CD4-positive, alpha-beta T cell treated with Interleukin-6 for 4 hours (primary cell): ENCODE results near the gene CLIC3.

ENCODE experiments used
- DNase-seq: peaks from one replicate; pipeline ENCODE4 v3.0.0-alpha.2; 2020; ENCODE audit warnings: mixed read lengths

The CLIC3 gene

DNA sequence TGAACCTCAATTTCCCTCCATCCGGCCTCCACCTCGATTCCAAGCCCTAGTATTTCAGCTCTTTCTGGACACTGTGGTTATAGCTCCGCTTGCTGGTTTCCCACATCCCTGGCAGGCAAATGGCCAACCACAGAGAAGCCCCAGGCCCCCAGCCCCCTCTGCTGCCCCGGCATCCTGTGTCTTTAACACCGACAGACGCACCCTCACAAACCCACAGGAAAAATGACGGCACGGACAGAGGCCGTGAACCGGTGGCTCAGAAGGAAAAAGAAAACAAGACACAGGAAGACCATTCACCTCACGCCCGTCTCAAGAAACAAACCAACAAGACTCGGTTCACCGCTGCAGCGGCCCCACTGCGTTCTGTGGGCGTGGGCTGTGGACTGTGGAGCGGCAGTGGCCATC is 1.5 kb upstream of the CLIC3 start:
- peak; percentile 50 for DNase-seq

DNA sequence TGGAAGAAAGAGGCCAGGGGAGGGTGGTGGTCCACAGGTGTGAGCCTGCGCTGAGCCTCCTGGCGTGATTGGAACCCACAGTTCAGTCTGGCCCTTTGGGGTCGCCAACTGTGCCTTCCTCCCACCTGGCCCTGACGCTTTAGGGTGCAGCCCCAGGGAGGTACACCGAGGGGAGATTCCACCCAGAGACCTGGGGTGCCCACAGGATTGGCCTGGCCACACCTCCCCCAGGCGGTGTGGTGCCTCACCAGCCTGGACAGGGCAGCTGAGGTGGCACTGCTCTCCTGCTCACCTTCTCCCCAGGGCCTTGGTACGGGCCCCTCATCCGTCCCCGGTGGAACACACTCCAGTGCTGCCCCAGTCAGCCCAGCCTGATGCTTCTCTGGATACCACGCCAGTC is 1.0 kb upstream of the CLIC3 start:
- DNase-seq, result no peak

DNA sequence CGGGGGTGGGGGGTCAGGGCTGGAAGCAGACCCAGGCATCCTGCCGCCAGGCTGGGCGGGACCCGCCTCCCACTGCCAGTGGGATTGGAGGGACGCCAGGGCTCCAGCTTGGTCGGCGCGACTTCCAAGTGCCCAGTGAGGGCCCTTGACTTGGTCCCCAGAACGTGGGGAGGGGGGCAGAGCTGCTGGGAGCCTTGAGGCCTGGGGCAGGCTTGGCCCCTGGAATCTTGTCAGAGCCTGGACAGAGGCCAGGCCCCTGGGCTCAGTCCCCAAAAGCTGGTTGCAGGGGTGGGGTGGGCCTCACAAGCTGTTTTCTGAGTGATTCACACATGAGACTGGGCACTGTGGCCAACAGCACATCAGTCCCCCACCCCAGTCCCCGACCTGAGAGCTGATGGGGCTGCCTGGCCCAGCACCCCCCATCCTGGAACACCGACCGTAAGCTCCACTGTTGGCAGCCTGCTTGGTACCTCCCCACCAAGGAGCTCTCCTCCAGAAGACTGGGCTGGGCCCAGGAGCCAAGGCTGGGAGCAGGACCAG is 526 bp downstream of the CLIC3 start:
- no peak for DNase-seq

DNA sequence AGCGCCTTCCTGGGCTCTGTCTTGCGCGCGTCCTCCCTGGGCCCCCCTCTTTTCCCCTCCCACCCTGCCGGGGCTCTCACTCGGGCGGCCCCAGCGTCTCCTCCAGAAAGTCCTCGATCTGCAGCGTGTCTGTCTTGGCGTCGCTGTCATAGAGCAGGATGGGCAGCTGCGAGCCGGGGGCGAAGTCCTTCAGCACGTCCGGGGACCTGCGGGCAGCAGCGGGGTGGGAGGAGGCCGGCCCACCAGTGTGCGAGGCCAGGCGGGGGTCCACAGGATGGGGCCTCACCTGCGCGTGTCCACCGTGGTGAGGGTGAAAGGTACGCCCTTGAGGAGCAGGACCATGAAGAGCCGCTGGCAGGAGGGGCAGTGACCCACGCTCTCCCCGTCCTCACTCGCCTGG is 1.0 kb downstream of the CLIC3 start:
- DNase-seq, result no peak

DNA sequence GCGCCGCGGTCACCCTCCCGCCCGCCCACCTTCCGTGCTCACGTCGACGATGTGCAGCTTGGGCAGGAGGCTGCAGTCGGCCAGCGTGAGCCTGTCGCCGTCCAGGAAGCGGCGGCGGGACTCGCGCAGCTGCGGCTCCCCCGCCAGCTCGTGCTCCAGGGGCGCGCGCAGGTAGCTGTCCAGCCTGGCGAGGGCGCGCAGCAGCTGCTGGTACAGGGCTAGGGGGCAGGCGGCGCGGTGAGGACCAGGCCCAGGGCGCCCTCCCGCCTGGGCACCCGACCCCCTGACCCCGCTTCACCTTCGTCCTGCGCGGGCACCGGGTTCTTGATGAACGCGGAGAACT is 1.5 kb downstream of the CLIC3 start:
- DNase-seq, result no peak

DNA sequence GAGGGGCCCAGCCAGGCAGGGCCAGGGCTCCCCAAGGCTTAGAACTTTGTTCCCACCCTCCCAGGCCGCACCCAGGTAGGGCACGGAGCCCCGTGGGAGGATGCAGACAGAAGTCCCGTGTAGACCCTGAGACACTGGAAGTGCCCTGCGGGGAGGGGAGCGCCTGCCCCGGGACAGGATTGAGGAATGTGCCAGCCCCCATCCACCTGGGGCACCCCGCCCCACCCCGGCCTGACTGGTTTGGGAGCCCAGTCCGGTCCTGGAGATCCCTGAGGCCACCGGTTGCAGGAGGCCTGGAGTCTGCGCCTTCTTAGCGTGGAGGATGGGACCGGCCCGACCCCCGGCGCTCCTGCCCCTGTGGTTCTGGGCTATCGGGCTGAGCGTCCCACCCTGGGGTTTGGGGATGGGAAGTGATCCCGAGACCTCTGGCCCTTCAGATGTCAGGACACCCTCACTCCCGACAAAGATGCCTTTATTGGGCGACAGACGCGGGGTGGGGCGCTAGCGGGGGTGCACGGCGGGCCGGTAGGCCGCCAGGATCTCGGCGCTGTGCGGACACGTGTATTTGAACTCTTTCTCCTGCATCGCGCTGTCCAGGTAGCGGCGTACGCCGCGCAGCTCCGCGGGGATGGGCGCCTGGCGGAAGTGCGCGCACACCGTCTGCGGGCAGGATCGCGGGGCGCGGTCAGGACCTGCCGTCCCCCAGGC is 2.0 kb downstream of the CLIC3 start:
- no peak for DNase-seq

DNA sequence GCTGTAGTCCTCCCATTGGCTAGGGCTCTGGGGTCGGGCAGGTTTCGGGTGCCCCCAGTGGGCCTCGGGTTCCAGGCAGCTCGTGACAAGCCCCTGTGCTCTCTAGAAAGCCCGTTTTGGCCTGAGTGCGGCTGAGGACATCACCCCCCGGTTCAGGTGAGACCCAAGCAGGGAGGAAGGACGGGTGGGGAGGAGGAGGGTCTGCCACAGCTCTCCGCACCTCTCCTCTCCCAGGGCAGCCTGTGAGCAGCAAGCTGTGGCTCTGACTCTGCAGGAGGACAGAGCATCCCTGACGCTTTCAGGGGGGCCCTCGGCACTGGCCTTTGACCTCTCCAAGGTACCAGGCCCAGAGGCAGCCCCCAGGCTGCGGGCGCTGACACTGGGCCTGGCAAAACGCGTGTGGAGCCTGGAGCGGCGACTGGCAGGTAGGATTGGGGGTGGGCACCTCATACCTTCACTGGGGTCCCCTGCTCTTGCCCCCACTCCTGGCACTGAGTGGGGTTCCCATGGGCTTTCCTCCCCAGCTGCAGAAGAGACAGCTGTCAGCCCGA is 3.5 kb downstream of the CLIC3 start:
- no peak for DNase-seq

DNA sequence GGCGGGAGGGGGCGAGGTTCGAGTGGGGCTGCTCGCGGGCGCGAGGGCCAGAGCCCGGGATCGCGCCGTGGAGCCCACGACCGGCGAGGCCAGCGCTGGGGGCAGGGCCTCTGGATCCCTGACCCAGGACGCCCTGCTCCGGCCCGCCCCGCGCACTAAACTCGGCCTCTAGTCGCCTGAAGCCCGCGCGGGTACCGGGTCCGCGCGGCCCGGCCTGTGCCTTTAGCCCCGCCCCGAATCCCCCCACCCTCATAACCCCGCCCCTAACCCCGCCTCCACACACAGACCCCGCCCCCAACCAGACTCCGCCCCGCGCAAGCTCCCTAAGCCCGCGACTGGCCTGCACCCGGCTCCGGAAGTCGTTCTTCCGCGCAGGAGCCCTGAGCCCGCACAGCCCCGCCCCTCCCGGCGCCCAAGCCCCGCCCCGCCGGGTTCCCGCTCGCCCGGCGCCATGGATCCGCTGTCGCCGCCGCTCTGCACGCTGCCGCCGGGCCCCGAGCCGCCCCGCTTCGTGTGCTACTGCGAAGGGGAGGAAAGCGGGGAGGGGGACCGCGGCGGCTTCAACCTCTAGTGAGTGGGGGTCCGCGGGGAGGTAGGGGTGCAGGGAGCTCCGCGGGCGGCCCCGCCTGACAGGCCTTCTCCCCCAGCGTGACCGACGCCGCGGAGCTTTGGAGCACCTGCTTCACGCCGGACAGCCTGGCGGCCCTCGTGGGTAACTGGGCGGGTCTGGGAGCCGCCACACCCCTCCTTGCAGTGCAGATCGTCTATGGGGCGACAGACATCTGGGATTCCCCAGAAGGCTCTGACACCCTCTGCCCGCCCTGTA is 4.2 kb downstream of the CLIC3 start, which contains the start of gene PAXX:
PAXX (plus strand) TSS at position 430 of the 826 bp plus-strand sequence; CDS start at position 452, 22 bp downstream.
- peak; percentile 96 for DNase-seq

DNA sequence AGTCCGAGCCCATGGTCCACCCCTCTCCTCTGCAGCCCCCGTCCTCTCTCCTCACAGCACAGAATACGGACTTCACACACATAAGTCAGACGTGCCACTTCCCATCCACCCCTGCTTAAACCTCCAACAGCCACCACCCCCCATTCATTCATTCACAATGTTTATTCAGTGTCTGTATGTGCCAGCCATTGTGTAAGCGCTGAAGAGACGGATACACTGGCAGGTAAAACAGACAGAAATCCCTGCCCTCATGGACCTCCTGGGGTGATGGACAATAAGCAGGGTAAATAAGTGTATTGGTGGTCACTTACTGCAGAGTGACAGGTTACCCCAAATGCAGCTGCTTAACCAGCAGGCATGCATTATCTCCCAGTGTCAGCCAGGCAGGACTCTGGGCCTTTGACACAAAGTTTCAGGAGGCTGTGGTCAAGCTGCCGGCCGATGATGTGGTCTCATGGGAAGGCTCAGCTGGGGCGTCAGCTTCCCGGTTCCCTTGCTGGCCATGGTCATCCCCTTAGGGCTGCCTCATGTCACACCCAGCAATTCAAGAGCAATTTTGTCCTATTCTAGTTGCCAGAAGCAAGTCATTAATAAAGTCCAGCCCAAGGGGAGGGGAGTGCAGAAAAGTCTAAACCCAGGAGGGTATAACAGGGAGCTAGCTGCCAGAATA is 6.0 kb downstream of the CLIC3 start:
- DNase-seq, result no peak

DNA sequence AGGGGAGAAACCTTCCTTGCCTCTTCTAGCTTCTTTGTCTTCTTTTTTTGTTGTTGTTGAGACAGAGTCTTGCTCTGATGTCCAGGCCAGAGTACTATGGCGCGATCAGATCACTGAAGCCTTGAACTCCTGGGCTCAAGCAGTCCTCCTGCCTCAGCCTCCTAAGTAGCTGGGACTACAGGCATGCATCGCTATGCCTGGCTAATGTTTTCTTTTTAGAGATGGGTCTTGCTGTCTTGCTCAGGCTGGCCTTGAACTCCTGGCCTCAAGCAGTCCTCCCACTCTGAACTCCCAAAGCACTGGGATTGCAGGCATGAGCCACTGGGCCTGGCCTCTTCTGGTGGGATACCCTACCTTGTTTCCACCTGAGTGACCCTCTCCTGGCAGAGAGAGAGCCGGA is 7.5 kb downstream of the CLIC3 start:
- DNase-seq, result no peak

DNA sequence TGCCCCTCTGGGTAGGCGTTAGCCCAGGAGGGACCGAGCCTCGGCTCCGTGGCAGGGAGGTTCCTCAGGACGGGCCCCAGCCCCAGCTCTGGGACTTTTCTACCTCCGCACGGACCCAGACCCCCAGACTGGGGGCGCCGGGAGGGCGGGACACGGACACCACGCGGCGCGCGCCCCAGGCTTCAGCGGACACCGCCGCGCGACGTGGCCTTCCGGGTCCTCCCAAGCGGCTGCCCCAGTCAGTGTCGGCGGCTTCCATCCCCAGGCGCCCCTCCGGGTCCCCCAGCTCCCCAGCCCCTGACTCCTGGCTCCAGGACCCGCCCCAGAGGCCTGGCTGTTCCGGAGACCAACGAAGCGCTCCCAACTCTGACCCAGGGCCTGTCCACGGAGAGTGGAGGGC is 10.5 kb downstream of the CLIC3 start:
- no peak for DNase-seq

DNA sequence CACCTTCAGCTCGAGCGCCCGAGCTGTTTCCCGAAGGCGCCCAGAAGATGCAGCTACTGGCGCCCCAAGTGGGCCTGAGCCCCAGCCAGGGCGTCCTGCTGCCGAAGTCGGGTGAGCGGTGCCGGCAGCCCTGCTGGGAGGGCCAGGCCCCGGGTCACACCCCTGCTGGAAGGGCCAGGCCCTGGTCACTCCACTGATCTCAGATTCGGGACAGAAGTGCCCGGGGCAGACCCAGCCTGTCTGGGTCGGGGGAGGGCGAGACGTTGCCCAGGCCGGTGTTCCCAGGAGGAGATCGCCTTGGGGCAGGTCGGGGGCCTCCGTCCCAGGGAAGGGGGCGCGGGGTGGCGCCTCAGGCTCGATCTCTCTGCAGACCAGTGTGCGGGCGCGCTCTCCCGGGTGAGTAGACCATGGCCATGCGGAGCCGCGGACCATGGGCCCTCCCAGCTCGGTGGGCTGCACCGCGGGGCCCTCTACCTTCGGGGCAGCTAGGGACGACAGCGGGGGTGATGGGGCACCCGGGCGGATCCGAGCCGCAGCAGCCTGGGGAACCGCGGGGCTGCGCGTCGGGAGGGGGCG is 11.3 kb downstream of the CLIC3 start:
- DNase-seq, result peak; percentile 17

DNA sequence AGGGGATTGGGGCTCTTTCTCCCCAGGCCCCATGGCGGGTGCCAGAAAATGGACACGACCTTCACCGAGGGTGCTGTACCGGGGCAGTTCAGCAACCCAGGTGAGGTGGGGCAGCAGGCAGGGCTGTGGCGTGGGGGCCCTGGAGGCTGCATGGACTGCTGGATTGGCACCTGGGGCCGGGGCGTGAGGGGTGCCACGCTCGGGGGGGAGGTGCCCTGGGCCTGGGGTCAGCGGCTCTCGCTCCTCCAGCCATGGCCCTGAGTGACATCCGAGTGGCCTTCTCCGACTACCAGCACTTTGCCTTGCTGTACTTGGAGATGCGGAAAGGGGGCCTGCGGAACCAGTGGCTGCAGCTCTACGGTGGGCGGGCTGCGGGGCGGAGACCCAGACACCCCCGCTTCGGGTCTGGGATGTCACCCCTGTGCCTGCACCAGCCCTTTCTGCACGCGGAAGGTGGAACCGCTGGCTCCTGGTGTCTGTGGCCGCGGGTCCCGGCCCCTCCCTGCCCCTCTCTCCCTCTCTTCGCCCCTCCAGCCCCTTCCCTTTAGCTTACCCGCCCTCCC is 11.8 kb downstream of the CLIC3 start:
- no peak for DNase-seq

DNA sequence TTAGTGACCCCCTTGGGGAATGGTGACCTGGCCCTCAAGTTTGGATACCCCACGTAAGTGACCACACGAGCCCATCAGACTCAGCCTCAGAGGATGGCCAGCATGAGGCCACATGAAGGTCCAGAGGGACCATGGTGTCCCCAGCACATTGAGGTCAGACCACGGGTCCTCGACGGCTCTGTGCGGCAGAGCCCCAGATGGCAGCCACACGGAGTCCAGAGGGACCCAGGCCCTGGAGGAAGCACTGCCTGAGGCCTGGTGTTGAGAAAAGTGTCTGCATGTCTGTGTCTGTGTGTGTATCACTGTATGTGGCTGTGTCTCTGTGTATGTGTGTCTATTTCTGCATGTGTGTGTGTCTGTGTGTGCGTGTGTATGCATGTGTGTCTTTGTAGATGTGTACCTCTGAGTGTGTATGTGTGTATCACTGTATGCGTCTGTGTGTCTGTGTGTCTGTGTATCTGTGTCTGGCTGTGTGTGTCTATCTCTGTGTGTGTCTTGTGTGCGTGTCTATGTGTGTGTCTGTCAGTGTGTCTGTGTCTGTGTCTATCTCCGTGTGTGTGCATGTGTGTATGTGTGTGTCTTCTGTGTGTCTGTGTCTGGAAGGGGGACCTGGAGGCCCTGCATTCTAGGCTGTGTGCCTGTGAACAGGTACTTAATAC is 12.6 kb downstream of the CLIC3 start:
- DNase-seq, result no peak

DNA sequence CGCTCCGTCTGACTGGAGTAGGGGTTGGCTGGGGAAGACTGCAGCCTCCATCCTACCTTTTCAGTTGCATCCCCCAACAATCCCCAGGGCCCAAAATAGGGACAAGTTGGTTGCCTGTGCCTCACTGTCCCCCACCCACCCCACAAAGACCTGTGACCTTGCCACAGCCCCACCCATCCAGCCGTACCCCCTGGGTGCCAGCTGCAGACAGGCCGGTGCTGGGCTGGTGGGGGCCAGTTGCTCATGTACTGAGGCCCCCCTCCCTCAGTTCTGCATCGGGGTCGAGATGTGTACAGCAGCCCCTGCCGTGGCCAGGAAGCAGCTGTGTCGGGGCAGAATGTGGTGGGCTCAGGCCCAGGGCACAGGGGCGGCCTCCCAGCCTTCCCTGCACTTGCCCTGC is 13.2 kb downstream of the CLIC3 start:
- DNase-seq, result no peak

DNA sequence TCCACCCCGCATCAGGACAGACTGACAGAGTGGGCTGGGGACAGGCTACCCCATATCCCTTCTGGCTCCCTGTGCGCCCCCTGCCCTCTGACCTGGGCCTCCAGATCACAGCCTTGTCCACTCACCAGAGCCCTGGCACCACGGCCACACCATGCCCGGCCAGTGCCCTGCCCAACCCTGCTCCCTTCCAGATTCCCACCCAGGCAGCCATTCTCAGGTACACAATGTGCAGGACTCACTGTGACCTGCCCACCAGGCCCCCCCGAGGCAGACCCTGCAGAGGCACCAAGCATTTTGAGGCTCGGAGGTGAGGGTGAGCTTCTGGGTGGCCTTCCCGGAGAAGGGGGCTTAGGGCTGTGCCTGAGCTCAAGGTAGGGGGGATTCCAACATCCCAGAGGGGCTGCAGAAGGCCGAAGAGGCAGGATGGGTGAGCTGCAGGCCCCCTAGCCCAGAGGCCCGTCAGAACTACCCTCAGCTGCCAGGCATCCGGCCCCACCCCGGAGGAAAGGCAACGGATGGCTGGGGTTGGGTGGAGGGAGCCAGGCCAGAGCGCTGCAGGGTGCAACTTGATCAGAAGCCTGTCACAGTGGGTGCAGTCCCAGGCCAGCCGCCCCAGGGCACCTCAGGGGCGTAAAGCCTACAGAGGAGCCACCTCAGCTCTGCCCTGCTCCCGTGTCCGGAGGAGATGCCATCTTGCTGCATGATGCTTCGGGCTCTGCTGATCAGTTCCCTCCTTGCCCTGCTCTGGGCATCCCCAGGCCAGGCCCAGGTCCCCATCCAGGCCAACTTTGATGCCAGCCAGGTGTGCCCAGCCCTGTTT is 13.9 kb downstream of the CLIC3 start, which contains the start of gene LCNL1:
LCNL1 (plus strand) TSS at position 762 of the 820 bp plus-strand sequence. CDS start 594 bp downstream, outside the sequence.
- no peak for DNase-seq

DNA sequence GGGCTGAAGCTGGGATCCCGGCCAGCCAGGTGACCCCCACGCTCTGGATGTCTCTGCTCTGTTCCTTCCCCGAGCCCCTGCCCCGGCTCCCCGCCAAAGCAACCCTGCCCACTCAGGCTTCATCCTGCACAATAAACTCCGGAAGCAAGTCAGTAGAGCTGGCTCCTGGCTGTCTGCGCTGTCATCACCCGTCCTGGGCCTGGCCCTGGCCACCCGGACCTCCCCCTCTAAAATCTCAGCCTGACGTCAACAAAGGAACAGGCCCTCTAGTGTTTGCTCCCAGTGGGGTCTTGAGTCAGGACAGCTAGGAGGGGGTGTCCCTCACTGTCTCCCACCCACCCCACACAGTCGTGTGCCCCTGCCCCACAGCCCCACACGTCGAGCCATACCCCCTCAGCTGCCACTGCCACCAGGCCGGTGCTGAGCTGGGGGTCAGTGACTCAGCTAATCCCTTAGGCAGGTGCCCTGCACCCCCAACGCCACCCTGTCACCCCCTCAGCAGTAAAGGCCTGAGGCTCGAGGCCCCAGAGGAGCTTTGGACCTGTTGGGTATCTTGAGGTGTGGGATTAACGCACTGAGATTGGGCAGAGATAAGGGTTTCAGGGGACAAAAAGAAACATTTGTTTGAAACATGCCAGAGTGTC is 14.7 kb downstream of the CLIC3 start:
- no peak for DNase-seq

DNA sequence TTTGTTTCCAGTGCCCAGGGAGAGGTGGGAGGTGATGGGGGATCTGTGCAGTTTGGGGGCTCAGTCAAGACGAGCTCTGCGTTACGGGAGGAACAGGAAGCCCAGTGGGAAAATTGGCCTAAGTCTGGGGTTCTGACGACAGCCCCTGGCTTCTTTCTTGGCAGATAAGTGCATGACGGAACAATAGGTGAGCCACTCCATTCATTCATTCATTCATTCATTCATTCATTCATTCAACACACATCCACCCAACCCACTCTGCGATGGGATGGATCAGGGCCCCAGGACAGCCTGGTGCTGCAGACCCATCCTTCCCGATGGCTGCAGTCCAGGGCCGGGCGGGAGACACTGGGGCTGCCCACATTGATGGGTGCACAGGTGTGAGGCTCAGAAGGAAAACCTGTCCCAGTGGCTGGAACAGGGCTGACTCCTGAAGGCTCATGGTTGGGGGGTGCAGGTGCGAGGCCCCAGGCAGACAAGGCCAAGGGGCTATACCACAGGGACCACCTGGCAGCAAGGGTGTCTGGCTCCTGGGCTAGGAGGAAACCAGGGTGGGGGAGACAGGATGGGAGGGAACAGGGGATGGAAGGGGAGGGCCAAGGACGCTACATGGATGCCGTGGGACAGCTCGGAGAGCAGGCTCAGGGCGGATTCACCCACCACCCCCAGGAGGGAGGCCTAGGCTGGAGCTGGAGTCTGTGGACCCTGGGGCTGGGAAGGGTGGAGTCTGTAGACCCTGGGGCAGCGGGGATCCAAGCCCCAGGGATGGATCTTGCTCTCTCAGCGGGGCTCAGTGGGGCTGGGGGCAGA is 15.5 kb downstream of the CLIC3 start:
- DNase-seq, result no peak

DNA sequence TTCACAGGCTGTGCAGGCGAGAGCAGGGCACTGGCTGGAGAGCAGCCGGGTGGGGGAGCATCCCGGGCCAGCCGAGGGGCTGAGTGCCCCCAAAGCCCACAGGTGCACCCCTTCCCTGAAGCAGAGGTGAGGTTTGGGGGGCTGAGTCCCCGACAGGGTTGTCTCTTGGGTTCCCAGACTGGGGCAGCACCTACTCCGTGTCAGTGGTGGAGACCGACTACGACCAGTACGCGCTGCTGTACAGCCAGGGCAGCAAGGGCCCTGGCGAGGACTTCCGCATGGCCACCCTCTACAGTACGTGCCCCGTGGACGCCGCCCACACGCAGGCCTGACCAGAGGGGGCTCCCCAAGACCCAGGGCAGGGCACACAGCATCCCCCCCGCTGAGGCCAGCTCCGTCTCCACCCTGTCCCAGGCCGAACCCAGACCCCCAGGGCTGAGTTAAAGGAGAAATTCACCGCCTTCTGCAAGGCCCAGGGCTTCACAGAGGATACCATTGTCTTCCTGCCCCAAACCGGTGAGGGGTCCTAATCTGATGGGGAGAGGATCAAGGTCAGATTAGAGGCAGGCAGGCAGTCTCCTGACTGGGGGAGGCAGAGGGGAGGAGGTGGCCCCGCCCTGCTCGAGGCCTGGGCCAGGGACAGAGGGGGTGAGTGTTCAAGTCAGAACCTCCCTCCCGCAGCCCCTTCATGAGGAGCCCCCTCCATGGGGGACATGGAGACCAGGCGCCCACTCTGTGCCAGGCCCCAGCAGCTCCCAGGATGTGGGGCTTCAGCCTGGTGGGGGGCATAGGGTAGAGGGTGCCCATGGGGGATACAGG is 16.4 kb downstream of the CLIC3 start:
- no peak for DNase-seq
